Measurements from ENCODE around the gene TEX22.

TEX22 gene

GRCh38 chr14:105432657-105433056 lies 34.3 kb downstream of the TEX22 start:
- no peak for DNase-seq (ENCODE audit: low read depth)
- no peak overlapping the region for H3K4me3 ChIP-seq (ENCODE audit: control insufficient read depth, low read depth, low read length)
- TF ChIP-seq CTCF (IDR thresholded peaks at IDR 0.05; ENCODE audit: control insufficient read depth, insufficient read depth, low read depth, low read length, missing control alignments), result no peak

GRCh38 chr14:105433161-105433605 lies 34.8 kb downstream of the TEX22 start:
- no peak for DNase-seq (ENCODE audit: low read depth)
- no peak overlapping the region for H3K4me3 ChIP-seq (ENCODE audit: control insufficient read depth, low read depth, low read length)
- no peak for TF ChIP-seq CTCF (IDR thresholded peaks at IDR 0.05; ENCODE audit: control insufficient read depth, insufficient read depth, low read depth, low read length, missing control alignments)

GRCh38 chr14:105436402-105436801 lies 38.1 kb downstream of the TEX22 start:
- DNase-seq (ENCODE audit: low read depth), result no peak
- no peak overlapping the region for H3K4me3 ChIP-seq (ENCODE audit: control insufficient read depth, low read depth, low read length)

GRCh38 chr14:105436891-105437722 lies 38.8 kb downstream of the TEX22 start:
- no peak overlapping the region for H3K4me3 ChIP-seq (ENCODE audit: control insufficient read depth, low read depth, low read length)
- no peak for TF ChIP-seq CTCF (IDR thresholded peaks at IDR 0.05; ENCODE audit: control insufficient read depth, insufficient read depth, low read depth, low read length, missing control alignments)
- no peak for DNase-seq (ENCODE audit: low read depth)

More at GRCh38 chr14:105436402-105436801, 38.1 kb downstream of the TEX22 start:
- TF ChIP-seq CTCF (IDR thresholded peaks at IDR 0.05; ENCODE audit: control insufficient read depth, insufficient read depth, low read depth, low read length, missing control alignments), result no peak

- no peak overlapping the region for H3K4me3 ChIP-seq (ENCODE audit: control insufficient read depth, low read depth, low read length)
Observed at GRCh38 chr14:105437723-105438500, 39.6 kb downstream of the TEX22 start.

More at GRCh38 chr14:105437723-105438500, 39.6 kb downstream of the TEX22 start:
- TF ChIP-seq CTCF (IDR thresholded peaks at IDR 0.05; ENCODE audit: control insufficient read depth, insufficient read depth, low read depth, low read length, missing control alignments), result no peak
- DNase-seq (ENCODE audit: low read depth), result no peak

All from AG09309 (cell line).